ENCODE data around the gene SCGB1C2.

SCGB1C2 gene

GRCh38 chr17:147796-148740 lies 10.7 kb downstream of the SCGB1C2 start:
- intact Hi-C loops (cut with DNase I) = no loop called here
- DNase-seq = peak in 4 of 10 donors; percentile 2 to 37 (median 34)

- intact Hi-C loops (cut with DNase I) = no loop called here
- DNase-seq = peak in 3 of 10 donors; percentile 6 to 52 (median 40)
Observed at GRCh38 chr17:148757-149156, 11.4 kb downstream of the SCGB1C2 start.

DNA sequence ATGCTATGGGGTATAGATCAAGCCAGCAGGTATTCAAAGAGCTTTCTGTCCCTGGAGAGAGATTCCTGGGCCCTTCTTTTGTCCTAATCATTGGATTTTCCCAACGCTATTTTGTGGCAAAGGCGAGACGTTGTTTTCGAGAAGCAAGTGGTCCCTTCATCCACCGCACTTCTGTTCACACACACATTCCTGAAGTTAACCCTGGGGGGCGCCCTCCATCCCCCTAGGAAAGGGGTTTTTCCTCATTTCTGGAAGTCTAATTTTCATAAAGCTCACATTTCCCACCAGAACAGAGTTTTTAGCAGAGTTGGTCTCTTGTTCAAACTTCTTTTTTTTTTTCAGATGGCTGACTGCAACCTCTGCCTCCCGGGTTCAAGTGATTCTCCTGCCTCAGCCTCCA lies 11.9 kb downstream of the SCGB1C2 start:
- intact Hi-C loops (cut with DNase I) = no loop called here
- DNase-seq = peak in 3 of 10 donors; percentile 1 to 19 (median 13)

GRCh38 chr17:149897-150584 lies 12.7 kb downstream of the SCGB1C2 start:
- peak in 3 of 10 donors; percentile 2 to 21 (median 3) for DNase-seq
- intact Hi-C loops (cut with DNase I) = no loop called here

DNA sequence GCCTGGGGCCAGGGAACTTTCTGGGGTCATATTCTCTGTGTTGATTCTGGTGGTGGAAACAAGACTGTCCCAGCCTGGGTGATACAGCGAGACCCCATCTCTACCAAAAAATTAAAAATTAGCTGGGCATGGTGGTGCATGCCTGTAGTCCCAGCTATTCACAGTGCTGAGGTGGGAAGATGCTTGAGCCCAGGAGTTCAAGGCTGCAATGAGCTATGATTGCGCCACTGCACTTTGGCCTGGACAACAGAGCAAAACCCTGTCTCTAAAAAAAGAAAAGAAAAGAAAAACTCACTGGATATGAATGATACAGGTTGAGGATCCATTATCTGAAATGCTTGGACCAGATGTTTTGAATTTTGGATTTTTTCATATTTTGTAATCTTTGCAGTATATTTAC lies 13.6 kb downstream of the SCGB1C2 start:
- peak in 2 of 10 donors; percentile 8 to 40 for DNase-seq

DNA sequence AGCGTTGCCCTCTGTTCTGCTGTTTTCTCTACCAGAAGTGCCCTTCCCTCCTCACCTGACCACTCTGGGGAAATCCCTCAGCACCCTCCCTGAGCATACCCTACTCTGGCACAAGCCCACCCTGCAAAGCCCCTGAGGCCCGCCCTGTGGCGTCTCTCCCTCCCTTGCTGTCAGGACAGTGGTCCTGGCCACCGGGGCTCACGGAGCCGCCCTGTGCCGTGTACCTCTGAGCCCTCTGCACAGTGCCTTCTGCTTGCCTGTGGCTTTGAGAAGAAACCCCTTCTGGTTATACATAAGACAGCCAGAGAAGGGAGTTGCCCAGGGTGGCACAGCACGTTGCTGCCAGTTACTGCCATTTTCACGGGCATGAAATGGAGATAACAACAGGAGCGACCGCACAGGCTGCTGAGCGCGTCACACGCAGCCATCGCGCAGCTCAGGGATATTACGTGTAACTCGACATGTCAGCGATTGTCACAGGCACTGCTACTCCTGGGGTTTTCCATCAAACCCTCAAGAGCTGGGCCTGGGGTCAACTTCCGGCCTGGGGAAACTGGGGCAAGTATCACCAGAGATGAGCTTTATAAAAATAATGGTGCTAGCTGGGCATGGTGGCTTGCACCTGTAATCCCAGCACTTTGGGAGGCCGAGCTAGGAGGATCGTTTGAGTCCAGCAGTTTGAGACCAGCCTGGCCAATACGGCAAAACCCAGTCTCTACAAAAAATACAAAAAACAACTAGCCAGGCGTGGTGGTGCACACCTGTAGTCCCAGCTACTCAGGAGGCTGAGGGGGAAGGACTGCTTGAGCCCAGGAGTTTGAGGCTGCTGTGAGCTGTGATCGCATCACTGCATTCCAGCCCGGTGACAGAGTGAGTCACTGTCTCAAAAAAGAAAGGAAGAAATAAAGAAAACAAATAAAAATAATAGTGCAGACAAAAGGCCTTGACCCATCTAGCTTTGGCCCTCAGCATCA lies 14.8 kb downstream of the SCGB1C2 start:
- intact Hi-C loops (cut with DNase I) = no loop called here
- peak in 5 of 10 donors; percentile 0 to 69 (median 56) for DNase-seq

More for the DNA sequence above, 13.6 kb downstream of the SCGB1C2 start:
- intact Hi-C loops (cut with DNase I) = no loop called here

- DNase-seq = peak in 4 of 10 donors; percentile 4 to 65 (median 58)
Observed at GRCh38 chr17:152860-153420, 15.6 kb downstream of the SCGB1C2 start.

DNA sequence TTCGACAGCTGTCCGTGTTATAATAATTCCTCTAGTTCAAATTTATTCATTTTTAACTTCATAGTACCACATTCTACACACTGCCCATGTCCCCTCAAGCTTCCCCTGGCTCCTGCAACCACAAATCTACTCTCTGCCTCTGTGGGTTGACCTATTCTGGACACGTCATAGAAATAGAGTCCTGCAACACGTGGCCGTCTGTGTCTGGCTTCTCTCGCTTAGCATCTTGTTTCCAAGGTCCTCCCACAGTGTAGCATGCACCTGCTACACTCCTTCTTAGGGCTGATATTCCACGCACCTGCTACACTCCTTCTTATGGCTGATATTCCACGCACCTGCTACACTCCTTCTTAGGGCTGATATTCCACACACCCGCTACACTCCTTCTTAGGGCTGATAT lies 16.5 kb downstream of the SCGB1C2 start:
- DNase-seq = peak in 1 of 10 donors; percentile 6
- intact Hi-C loops (cut with DNase I) = no loop called here

More at GRCh38 chr17:152860-153420, 15.6 kb downstream of the SCGB1C2 start:
- intact Hi-C loops (cut with DNase I) = no loop called here

- peak in 4 of 10 donors; percentile 2 to 55 (median 42) for DNase-seq
- intact Hi-C loops (cut with DNase I) = no loop called here
Observed at GRCh38 chr17:155576-155975, 18.2 kb downstream of the SCGB1C2 start.

DNA sequence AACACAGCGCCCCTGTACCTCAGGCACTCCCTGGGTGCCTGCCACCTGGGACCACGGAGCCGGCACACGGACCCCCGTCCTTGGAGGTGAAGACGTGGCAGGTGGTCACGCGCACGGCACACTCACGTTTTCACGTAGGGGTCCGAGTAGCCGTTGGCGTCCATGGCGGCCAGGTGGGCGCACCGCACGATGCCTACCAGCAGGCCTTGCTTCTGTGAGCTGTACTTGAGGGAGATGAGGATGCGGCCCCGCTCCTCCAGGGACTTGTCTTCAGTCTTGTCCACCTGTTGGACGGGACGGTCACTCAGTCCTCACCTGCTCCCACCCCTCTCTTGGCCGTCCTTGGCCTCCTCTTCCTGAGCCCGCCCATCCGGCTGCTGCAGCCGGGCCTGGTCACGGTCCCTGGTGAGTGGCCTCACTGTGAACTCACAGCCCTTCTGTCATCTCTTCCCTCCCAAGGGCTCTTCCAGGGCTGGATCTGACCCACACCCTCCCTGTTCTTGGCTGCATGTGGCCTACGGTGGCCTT lies 18.8 kb downstream of the SCGB1C2 start:
- intact Hi-C loops (cut with DNase I) = no loop called here
- peak in 3 of 10 donors; percentile 62 to 83 (median 83) for DNase-seq

GRCh38 chr17:156946-157345 lies 19.6 kb downstream of the SCGB1C2 start:
- intact Hi-C loops (cut with DNase I) = no loop called here
- DNase-seq = peak in 3 of 10 donors; percentile 37 to 72 (median 71)

GRCh38 chr17:157901-158300 lies 20.5 kb downstream of the SCGB1C2 start:
- peak in 3 of 10 donors; percentile 14 to 61 (median 55) for DNase-seq
- intact Hi-C loops (cut with DNase I) = no loop called here

DNA sequence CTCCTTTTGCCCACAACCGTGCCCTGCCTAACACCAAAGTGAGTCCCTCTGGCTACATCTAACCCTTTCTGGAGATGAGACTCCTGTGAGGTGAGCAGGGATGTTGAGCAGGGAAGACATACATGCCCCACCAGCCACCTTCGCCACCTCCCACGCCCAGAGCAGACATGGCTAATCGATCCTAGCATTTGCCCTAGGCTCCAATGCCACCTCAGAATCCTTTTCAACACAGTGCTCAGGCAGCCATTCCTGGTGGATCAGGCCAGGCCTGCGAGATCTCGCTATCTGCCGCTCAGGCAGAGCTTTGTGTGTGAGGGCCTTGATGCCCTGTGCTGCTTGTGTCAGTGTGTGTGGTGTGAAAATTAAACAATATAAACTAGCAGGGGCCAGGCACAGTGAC lies 21.0 kb downstream of the SCGB1C2 start:
- intact Hi-C loops (cut with DNase I) = no loop called here
- DNase-seq = peak in 3 of 10 donors; percentile 13 to 62 (median 26)

DNA sequence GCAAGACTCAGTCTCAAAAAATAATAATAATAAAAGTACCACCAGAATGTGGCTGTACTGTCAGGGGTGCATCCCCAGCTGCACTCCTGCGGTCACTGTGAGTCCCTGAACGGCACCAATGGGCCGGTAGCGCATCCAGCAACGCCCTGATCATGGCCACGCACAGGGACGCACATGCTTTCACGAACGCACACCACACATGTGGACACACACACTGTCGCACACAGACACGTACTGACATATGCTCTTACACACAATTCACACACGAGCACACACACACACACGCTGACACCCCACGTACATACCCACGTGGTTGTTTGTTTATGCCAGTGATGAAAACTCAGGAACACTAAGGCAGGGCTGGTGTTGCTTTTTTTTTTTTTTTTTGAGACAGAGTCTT lies 22.2 kb downstream of the SCGB1C2 start:
- peak in 3 of 10 donors; percentile 36 to 62 (median 55) for DNase-seq
- intact Hi-C loops (cut with DNase I) = no loop called here

DNA sequence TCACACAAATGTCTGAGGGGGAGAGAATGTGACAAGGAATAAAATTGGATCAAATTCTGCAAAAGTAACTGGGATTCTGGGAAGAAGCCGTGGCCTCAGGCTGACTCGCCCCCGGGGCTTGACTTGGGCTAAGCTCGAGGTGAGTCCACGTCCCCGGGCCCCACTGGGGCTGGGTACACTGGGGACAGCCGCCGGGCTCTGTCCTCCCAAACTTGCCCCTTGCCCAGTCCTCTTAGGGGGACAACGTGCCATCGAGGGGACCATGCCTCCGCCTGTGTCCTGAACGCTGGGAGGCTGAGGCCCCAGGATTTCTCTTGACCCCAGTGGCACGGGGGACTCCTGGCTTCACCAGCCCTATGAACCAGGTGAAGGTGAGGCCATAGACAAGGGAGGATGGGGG lies 23.0 kb downstream of the SCGB1C2 start:
- DNase-seq = peak in 1 of 10 donors; percentile 66
- intact Hi-C loops (cut with DNase I) = no loop called here

DNA sequence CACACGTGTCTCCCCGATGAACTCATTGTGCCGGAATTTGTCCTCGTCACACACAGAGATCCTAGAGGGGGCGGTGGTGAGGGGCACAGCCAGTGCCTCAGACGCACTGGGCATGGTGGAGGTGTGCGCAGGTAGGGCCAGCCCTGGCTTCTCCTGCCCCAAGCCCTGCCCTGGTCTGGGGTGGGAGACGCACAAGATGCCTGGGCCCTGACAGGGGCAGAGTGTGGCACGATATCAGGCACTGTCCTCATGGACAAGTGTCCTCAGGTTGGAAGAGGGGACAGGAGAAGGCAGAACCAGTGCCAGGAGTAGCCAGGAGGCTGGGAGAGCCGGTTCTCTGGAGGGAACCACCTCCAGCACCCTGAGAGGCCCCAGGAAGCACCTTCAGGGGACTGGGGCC lies 24.1 kb downstream of the SCGB1C2 start:
- intact Hi-C loops (cut with DNase I) = no loop called here
- peak in 1 of 10 donors; percentile 56 for DNase-seq

DNA sequence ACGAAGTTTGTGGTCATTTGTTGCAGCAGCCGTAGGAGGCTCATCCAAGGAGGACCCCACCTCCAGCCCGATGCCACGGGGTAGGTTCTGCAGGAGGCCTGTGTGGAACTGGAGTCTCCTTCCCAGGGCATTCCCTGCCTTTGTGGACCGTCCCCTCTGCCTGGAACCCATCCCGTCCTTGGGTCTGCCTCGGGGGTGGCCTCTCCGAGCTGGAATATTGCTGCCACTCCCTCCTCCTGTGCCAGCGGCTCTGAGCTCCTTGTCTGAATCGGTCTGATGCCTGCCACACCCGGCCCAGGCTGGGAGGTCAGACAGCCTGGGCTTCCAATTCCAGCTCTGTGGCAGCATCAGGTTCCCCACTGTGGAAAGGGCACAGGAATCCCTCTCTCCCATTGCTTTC lies 25.3 kb downstream of the SCGB1C2 start:
- intact Hi-C loops (cut with DNase I) = no loop called here

DNA sequence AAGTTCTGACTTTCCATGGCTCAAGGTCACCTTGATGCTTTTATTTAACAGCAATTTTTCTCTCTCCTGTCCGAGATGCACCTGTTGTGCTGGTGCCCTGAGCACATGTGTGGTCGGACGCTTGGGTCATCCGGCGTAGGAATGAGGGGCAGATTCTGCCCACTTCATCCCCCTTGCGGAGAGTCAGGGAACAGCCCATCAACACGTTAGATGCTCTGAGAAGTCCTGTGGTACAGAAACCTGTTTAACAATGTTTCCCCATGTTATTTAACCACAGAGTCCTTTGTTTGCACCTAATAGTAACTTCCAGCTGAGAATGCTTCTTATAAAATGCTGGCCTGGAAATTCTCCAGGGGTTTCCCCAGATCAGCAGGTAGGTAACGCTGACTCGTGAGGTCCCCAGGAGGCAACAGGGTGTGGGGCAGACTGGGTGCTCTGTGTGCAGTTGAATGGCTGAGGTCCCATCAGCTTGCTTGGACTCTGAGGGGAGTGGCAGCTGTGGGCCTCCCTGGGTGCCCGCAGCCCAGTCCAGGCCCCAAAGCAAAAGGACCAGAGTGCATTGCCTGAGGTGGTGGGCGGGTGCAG lies 26.2 kb downstream of the SCGB1C2 start:
- no peak for DNase-seq
- intact Hi-C loops (cut with DNase I) = loop anchor here (2.0 kb wide), 1 partner anchor 223 kb away; no protein-coding TSS in a partner anchor

More for the DNA sequence above, 25.3 kb downstream of the SCGB1C2 start:
- no peak for DNase-seq
